NCI-H2196 treated with DMSO at 0.1 percent for 48 hours (cell line): ENCODE measurements around the gene COL11A1.
"Not testable (repeated sequence)": the region's sequence is repeated elsewhere in the genome, so short reads cannot be mapped to it uniquely, and the experiment has no call there.

Experiments used
- DNase-seq: peaks from one replicate; lab custom pipeline; 2025; ENCODE audit not compliant: unreplicated experiment; lab: John Stamatoyannopoulos, UW

COL11A1 gene

DNA sequence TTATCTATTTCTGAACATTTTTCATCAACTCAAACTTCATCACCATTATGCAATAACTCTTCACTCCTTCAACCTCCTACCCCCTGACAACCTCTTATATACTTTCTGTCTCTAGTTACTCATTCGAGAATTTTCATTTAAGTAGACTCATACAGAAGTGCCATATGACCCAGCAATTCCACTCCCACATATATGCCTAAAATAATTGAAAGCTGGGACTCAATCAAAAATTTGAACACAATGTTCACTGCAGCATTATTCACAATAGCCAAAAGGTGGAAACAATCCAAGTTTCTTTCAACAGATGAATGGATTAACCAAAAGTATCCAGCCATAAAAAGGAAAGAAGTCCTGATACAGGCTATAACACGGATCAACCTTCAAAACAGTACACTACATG lies 24.1 kb downstream of the COL11A1 start:
- DNase-seq, result no peak

DNA sequence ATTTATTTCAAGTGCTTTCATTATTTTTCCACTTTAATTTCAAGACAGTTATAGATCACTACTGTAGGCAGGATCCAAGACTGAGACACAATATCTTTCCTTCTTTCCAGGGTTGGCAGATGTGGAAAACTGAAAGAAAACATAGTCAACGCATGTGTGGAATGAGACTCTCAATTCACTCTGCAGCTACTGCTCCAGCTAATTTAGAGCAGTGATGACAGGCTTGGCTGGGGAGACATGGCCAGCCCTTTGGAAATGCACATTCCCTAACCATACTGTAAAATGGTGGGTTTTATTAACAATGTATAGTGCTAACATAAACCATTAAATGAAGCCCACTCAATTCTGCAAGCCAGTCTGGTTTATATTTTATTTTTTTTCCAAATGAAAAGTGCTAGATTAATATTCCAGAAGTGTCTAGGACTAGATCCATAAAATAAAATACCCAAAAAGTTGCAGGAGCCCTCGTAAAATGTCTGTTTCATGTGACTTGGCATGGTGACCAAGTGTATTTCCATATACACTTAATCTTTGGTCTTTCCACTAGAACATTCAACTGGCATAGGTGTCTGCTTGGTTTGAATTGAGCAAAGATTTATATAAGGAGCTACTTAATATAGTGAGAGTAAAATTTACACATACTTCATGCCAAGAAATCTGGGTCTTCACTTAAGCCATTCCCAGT lies 32.9 kb downstream of the COL11A1 start:
- DNase-seq, result no peak

DNA sequence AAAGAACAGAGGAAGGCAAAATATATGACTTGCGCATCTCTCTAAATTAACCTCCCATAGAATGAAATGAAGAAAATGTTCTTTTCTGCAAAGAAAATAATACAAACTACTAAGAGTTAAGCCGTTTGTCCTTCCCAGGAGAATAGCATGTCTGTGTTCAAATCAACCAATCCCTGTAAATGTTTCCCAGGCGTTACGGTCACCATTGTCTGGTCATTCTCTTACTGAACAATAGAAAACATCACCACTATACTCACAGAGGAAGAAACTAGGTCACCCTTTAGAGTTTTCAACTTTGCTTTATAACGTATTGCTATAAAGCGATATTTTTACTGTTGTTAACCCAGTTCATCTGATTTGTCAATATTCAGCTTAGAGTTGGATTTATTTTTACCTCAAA lies 34.1 kb downstream of the COL11A1 start:
- DNase-seq, result no peak

DNA sequence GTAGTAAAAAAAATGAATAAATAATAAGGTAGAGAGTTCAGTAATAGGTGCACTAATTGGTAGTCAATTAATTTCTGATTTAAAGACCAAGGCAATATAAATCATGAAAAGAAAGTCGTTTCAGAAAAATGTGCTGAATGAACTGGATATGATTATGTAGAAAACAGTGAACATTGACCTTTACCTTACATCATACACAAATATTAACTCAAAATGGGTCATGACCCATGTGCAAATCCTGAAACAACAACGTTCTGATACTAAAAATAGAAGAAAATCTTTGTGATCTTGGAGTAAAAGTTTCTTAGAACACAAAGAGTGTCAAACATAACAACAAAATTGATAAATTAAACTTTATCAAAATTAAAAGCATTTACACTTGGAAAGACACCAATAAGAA lies 39.1 kb downstream of the COL11A1 start:
- no peak for DNase-seq

DNA sequence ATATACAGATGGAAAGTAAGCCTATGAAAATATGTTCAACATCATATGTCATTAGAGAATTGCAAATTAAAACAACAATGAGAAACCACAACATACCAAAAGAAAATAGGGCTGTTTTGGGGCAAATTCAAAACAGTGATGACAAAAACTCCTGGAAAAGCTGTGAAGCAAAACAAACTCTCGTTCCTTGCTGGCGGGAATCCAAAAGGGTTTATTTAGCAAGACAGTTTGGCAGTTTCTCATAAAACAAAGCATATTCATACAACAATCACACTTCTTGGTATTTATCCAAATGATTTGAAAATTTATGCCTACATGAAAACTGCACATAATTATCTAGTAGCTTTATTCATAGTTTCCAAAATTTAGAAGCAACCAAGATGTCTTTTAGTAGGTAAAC lies 44.4 kb downstream of the COL11A1 start:
- no peak for DNase-seq

DNA sequence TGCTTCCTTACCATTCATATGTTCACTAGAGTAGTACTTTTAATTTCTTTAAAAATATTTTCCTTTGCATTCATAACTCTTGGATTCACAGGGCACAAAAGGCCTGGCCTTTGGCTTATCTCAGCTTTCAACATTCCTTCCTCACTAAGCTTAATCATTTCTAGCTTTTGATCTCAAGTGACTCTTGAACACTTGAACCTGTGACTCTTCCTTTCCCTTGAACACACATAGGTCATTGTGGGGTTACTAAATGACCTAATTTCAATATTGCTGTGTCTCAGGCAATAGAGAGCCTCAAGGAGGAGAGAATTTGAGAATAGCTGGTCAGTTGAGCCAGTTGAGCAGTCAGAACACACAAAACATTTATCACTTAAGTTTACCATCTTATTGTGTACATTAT lies 49.9 kb downstream of the COL11A1 start:
- DNase-seq, result no peak

DNA sequence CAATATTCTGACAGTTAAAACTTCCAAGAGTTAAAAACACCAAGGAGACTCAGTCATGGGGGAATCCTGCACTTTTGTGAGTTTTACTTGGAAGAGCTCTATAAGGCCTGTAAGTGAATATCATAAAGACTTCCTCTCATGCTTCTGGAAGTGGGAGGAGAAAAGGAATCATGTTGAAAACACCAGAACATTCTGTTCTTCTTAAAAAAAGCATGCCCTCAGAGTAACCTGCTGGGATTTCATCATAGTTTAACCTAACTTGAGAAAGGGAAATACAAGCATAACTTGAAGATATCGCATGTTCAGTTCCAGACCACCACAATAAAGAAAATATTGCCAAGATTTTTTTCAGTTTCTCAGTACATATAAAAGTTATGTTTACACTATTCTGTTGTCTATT lies 51.9 kb downstream of the COL11A1 start:
- DNase-seq, result no peak

DNA sequence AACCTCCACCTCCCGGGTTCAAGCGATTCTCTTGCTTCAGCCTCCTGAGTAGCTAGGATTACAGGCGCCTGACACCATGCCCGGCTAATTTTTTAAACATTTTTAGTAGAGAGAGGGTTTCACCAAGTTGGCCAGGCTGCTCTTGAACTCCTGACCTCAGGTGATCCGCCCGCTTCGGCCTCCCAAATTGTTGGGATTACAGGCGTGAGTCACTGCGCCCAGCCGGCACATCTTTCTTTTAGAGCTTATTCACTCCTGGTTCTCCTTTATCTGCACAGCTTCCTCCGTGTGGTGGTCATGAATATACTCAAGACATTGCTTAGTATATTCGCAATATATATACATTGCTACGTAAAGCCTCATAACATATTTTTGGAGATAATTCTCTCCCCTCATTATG lies 80.2 kb downstream of the COL11A1 start:
- DNase-seq, result not testable (repeated sequence)

DNA sequence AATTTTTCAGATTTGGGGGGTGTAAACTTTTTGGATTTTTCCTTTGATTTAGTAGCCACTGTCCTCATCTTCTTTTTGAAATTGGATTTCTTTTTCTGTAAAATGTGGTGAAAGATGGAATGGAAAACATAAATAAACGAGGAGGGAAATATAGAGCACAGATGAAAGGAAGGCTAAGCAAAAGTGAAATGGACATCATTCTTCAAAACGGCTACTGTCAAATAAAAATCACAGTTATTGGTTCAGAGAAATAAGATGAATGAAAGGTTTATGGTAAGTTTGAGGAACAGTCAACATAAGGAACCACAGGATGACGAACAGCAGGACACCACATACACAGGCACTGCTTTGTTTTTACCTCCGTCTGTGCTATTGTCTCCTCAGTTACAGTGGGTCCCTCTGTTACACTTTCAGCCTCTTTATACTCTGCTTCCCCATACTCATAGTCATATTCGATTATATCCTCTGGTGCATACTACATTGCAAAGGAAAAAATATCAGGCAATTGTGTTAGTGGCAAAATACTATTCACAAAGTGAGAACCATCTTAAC lies 82.4 kb downstream of the COL11A1 start:
- no peak for DNase-seq

DNA sequence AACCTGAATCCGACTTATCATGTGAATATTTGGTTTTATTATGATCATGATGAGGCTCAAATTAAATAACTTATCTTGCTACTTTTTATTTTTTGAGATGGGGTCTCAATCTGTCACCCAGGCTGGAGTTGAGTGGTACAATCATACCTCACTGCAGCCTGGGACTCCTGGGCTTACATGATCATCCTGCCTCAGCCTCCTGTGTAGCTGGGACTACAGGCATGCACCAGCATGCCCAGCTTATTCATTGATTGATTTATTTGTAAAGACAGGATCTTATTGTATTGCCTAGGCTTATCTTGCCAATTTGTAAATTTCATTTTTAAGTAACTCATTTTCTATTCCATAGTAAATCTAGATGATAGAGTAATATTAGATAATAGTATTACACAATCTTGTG lies 84.3 kb downstream of the COL11A1 start:
- DNase-seq, result no peak

DNA sequence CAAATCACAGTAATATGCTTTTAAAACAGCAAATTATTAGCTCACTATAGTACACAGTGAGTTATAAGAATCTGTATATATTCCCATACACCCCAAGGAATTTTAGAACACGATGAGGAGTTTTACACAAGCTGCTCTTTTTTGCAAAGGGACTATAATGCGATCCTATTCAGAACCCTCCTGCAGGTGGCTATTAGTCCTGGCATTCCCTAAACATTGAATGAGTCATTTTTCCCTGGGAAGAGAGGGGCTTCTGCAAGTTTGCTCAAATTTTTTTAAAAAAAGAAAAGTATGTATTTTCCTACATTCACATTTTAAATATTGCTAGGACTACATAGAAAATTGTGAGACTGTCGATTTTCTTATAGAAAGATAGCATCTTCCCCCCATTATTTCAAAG lies 106.3 kb downstream of the COL11A1 start:
- DNase-seq, result no peak

DNA sequence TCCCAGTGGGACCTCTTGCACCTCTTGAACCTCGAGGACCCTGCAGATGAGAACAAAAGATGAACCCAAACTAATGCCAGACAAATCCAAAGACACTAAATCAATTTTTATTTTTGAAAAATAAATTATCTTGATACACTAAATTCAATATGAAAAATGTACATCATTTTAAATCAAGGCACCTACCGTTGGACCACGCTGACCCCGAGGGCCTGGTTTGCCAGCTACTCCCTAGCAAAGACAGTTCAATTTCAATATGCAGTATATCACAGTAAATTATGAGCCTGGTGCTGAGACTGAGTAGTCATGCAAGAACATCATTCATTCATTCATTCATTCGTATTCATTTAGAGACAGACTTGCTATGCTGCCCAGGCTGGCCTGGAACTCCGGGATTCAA lies 129.4 kb downstream of the COL11A1 start:
- no peak for DNase-seq

DNA sequence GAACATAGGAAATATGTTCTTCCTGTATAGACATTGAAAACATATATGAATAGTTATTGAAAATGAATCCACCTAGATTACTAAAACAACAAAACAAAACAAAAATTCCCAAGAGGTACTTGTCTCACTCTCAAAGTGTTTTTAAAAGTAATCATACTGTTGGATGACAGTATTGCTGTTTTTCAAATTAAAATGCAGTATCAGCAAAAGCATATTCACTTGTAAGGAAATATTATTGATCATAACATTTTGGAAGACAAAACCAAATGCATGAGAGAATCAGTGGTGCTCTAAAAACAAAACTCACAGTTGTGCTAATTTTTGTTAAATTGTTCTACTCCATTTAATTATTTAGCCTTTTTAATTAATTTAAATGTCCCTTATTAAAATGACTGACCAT lies 131.0 kb downstream of the COL11A1 start:
- no peak for DNase-seq

DNA sequence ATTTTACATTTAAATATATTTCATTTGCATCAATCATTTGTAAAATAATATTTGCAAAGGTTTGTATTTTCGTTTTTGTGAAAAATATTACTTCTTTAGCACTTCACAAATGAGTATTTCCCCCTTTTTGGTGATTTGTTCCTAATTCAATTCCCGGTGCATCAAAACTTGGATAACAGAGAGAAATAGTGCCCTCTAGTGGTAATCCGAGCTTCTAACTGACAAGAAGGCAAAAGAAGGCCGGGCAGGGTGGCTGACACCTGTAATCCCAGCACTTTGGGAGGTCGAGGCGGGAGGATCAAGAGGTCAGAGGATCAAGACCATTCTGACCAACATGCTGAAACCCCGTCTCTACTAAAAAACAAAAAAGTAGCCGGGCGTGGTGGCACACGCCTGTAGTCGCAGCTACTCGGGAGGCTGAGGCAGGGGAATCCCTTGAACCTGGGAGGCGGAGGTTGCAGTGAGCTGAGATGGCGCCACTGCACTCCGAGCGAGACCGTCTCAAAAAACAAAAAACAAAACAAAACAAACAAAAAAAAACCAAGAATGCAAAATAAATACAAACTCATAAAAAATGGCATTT lies 137.7 kb downstream of the COL11A1 start:
- DNase-seq, result peak; percentile 43

DNA sequence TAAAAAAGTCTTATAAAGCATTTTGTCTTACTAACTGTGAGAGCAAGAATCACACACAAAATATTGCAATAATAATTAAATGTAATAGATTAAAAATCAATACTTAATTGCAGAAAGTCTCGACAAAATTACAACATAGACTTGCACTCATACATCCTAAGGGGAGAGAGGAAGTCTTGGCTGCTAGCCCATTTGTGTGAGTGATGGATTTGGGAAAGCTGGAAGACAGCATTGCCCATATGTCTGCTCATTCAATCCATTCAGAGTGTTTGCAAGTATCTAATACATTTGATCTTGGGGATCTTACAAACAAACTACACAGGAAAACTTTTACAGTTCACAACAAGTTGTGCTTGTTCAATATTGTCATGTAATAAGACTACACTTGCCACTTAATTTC lies 140.5 kb downstream of the COL11A1 start:
- DNase-seq, result no peak

DNA sequence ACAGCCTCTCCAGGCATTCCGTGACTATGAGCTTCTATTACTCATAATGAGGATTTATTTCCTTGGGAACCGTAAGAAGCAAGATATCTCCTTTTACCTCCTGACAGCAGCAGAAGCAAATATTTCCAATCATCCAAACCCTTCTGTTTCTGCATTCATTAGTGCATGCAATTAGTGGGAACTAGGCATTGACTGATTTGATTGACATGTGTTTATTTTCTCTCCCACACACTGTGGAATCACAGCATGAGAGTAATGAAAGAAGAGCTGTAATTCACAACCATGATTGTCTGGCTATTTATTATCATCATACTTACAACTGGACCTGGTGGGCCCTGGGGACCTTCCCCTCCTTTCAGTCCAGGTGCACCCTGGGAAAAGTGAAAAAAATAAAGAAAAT lies 146.8 kb downstream of the COL11A1 start:
- no peak for DNase-seq

DNA sequence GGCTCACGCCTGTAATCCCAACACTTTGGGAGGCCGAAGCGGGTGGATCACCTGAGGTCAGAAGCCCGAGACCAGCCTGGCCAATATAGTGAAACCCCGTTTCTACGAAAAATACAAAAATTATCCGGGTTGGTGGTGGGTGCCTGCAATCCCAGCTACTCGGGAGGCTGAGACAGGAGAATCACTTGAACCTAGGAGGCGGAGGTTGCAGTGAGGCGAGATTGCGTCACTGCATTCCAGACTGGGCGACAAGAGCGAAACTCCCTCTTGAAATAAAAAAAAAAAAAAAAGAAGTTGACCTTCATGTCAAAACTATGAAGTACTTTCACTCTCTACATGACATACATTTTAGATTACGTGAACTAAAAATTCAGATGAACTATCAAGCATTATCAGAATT lies 153.7 kb downstream of the COL11A1 start:
- DNase-seq, result no peak

DNA sequence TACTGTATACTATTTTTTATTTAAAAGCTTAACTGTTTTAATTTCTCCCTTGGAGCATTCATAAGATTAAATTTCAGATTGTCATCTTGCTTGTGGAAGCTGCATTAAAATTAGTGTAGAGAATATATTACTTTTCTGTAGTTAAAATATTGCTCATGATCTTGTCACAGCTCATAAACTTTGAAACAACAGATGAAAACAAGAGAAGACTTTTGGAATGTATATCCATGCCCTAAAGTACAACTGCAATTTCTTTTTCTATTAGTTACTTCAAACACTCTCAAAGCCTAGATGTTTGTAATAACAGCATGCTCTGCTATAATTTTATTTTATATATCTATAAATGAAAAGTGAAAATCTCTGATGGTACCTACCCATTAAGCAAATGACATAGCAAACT lies 155.9 kb downstream of the COL11A1 start:
- DNase-seq, result no peak

DNA sequence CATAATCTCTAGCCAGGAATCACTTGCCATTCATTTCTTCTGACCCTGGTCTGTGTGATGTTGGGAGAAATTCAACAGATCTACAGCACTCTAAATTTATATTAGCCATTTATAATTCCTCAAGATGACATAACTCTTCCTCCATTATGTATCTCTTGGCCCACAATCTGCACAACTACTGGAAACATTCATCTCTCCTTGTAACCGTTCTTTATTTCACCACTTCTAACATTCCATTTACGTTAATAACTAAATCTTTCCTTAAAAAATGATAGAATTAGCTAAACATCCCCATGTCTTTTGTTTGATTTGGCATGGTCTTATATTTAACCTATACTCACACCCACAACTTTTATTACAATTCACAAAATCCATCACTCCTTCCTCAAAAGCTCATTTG lies 166.0 kb downstream of the COL11A1 start:
- DNase-seq, result no peak

DNA sequence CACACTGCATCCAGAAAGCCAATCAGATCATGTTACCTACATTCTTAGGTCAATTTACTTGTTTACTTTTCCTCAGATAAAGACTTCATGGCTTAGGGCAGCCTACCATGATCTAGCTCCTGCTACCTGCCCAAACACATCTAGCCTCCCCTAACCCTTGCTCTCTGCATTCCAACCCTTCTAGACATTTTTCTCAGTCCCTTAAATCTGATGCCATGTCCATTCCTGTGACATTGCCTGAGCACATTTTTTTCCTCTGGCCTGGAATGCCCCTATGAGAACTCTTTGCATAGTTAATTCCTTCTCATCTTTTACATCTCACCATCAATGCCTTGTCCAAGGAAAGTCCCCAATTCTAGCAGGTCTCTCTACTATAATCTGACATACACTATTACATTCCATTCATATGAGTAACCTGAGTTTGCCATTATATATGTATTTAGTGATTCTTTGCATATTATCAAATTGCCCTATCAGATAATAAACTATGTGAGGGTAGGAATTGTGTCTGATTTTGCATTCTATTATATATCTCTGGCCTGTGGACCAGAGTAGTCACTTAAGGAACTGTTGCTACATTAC lies 166.9 kb downstream of the COL11A1 start:
- DNase-seq, result no peak

DNA sequence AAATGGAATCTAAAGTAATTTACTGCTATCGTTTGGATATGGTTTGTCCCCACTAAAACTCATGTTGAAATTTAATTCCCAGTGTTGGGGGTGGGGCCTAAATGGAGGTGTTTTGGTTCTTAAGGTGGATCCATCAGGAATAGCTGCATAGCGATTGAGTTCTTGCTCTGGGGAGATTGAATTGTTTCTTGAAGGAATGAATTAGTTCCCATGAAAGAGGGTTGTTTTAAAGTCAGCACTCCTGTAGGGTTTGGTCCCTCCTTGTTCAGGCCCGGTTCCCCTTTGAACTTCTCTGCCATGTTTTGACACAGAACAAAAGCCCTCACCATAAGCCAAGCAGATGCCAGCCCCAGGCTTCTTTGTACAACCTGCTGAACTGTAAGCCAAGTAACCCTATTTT lies 170.9 kb downstream of the COL11A1 start:
- no peak for DNase-seq

DNA sequence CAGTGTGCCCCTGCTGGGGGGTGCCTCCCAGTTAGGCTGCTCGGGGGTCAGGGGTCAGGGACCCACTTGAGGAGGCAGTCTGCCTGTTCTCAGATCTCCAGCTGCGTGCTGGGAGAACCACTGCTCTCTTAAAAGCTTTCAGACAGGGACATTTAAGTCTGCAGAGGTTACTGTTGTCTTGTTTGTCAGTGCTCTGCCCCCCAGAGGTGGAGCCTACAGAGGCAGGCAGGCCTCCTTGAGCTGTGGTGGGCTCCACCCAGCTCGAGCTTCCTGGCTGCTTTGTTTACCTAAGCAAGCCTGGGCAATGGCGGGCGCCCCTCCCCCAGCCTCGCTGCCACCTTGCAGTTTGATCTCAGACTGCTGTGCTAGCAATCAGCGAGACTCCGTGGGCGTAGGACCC lies 175.0 kb downstream of the COL11A1 start:
- DNase-seq, result not testable (repeated sequence)

DNA sequence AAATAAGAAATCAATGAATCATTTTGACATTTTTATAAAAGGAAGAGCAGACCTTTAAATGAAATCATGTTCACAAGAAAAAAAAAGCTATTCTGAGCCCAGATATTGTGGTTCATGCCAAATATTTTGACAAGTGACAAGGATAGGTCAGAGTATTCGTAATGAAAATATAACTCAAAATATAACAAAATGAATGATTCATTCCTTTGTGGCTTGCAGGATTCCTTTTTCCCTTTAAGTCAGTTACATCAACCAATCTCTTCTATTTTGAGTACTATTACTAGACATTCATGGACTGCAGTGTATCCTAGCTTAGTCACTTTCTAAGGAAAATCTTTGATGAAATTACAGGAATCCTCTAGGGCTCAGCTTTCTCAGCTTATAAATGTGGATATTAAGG lies 188.7 kb downstream of the COL11A1 start:
- DNase-seq, result no peak
